ENCODE results near the gene ARL6IP4. TPM values are rescaled to one million over a fixed set of nuclear protein-coding genes. Genes with fewer than 3 reads are reported as not detected.

Gene ARL6IP4
- total RNA-seq, 2 experiments from 2014 or later: 140 to 142 TPM

- H3K9me3 Mint-ChIP-seq: no peaks in the 10 kb centered on the region
- intact Hi-C loops (cut with DNase I, micrococcal nuclease): no loop called here
- no peaks in the 10 kb centered on the region for H3K9me3 ChIP-seq (ENCODE audit: control insufficient read depth in 1 of 2, insufficient read depth in 1 of 2, low read length in 2 of 2)
- POLR2A ChIA-PET: no interaction called here
- H3K4me3 Mint-ChIP-seq: no peak overlapping the region
- H3K27ac Mint-ChIP-seq: no peak overlapping the region
- CTCF ChIA-PET: no interaction called here
- H3K36me3 ChIP-seq (ENCODE audit: insufficient read depth, low read length): peaks cover 27% of the 10 kb centered on the region
- no peaks in the 10 kb centered on the region for H3K27me3 Mint-ChIP-seq
- H3K27me3 ChIP-seq (ENCODE audit: control insufficient read depth in 1 of 2, insufficient read depth in 2 of 2, low read length in 2 of 2): no peaks in the 10 kb centered on the region
- H3K4me1 Mint-ChIP-seq (ENCODE audit: low read depth): peaks cover 32% of the 10 kb centered on the region
- ATAC-seq (ENCODE audit: poor library complexity) (no peak), DNase-seq (no peak)
- peaks cover 42% of the 10 kb centered on the region for H3K36me3 Mint-ChIP-seq (ENCODE audit: low read depth)
- peaks cover 8% of the 10 kb centered on the region for H3K4me1 ChIP-seq (ENCODE audit: insufficient read depth, low read length)
- H3K4me3 ChIP-seq (ENCODE audit: low read length): no peak overlapping the region
- H3K27ac ChIP-seq (ENCODE audit: low read depth in 1 of 2, low read length in 2 of 2): no peak overlapping the region
- no peak for TF ChIP-seq CTCF (IDR thresholded peaks at IDR 0.05)
Observed at GRCh38 chr12:123026094-123026853, 45.8 kb downstream of the ARL6IP4 start.

- peaks cover 29% of the 10 kb centered on the region for H3K36me3 ChIP-seq (ENCODE audit: insufficient read depth, low read length)
- Mint-ChIP-seq H3K9me3 (no peaks in the 10 kb centered on the region), H3K4me3 (no peak overlapping the region), H3K4me1 (ENCODE audit: low read depth) (peaks cover 27% of the 10 kb centered on the region), H3K27me3 (no peaks in the 10 kb centered on the region), H3K36me3 (ENCODE audit: low read depth) (peaks cover 44% of the 10 kb centered on the region), H3K27ac (peak overlapping the region; percentile 62)
- ATAC-seq (ENCODE audit: poor library complexity) (no peak), DNase-seq (no peak)
- H3K4me1 ChIP-seq (ENCODE audit: insufficient read depth, low read length): peaks cover 8% of the 10 kb centered on the region
- ChIA-PET POLR2A (interaction anchor here (0.8 kb wide), 1 partner anchor 210 kb away, joined by 4 read pairs; no protein-coding TSS in a partner anchor), CTCF (interaction anchor here (0.9 kb wide), 1 partner anchor 15 kb away, joined by 3 read pairs; no protein-coding TSS in a partner anchor)
- no peaks in the 10 kb centered on the region for H3K27me3 ChIP-seq (ENCODE audit: control insufficient read depth in 1 of 2, insufficient read depth in 2 of 2, low read length in 2 of 2)
- no peaks in the 10 kb centered on the region for H3K9me3 ChIP-seq (ENCODE audit: control insufficient read depth in 1 of 2, insufficient read depth in 1 of 2, low read length in 2 of 2)
- H3K4me3 ChIP-seq (ENCODE audit: low read length): no peak overlapping the region
- intact Hi-C loops (cut with DNase I, micrococcal nuclease): no loop called here
- no peak for TF ChIP-seq CTCF (IDR thresholded peaks at IDR 0.05)
- H3K27ac ChIP-seq (ENCODE audit: low read depth in 1 of 2, low read length in 2 of 2): no peak overlapping the region
Observed at GRCh38 chr12:123027726-123028445, 47.4 kb downstream of the ARL6IP4 start.

GRCh38 chr12:123028475-123028874 is 48.0 kb downstream of the ARL6IP4 start:
- H3K9me3 Mint-ChIP-seq: no peaks in the 10 kb centered on the region
- no peak overlapping the region for H3K4me3 ChIP-seq (ENCODE audit: low read length)
- no peak for TF ChIP-seq CTCF (IDR thresholded peaks at IDR 0.05)
- ChIA-PET CTCF (no interaction called here), POLR2A (interaction anchor here (0.8 kb wide), 1 partner anchor 209 kb away, joined by 4 read pairs; no protein-coding TSS in a partner anchor)
- no peak overlapping the region for H3K4me3 Mint-ChIP-seq
- H3K27me3 Mint-ChIP-seq: no peaks in the 10 kb centered on the region
- H3K9me3 ChIP-seq (ENCODE audit: control insufficient read depth in 1 of 2, insufficient read depth in 1 of 2, low read length in 2 of 2): no peaks in the 10 kb centered on the region
- peaks cover 14% of the 10 kb centered on the region for H3K4me1 ChIP-seq (ENCODE audit: insufficient read depth, low read length)
- DNase-seq: no peak
- peaks cover 50% of the 10 kb centered on the region for H3K36me3 Mint-ChIP-seq (ENCODE audit: low read depth)
- H3K36me3 ChIP-seq (ENCODE audit: insufficient read depth, low read length): peaks cover 29% of the 10 kb centered on the region
- no peaks in the 10 kb centered on the region for H3K27me3 ChIP-seq (ENCODE audit: control insufficient read depth in 1 of 2, insufficient read depth in 2 of 2, low read length in 2 of 2)
- peaks cover 33% of the 10 kb centered on the region for H3K4me1 Mint-ChIP-seq (ENCODE audit: low read depth)
- ATAC-seq (ENCODE audit: poor library complexity): peak; percentile 67
- intact Hi-C loops (cut with DNase I, micrococcal nuclease): no loop called here
- H3K27ac Mint-ChIP-seq: peak overlapping the region; percentile 62
- no peak overlapping the region for H3K27ac ChIP-seq (ENCODE audit: low read depth in 1 of 2, low read length in 2 of 2)
